Measurements from ENCODE around the gene RHNO1.

GRCh38 chr12:2876431-2877046 lies 484 bp upstream of the RHNO1 start:
- TF ChIP-seq PRPF4 (IDR thresholded peaks at IDR 0.05; ENCODE audit: low read depth, low read length, poor library complexity, severe bottlenecking) (no peak), ZNF878 (CRISPR knock-in tag; IDR thresholded peaks at IDR 0.05) (no peak), ZNF274 (CRISPR knock-in tag; IDR thresholded peaks at IDR 0.05) (0 out of 2 replicates have a peak, but pooled peaks have one; percentile 2), ETV5 (CRISPR knock-in tag; IDR thresholded peaks at IDR 0.05; ENCODE audit: borderline replicate concordance) (no peak), POLR2A (IDR thresholded peaks at IDR 0.05; ENCODE audit: insufficient read depth in 1 of 2, low read depth in 2 of 2, low read length in 2 of 2) (no peak), HNRNPK (IDR thresholded peaks at IDR 0.05; ENCODE audit: low read depth, low read length, poor library complexity, severe bottlenecking) (no peak), EP300 (IDR thresholded peaks at IDR 0.05; ENCODE audit: low read depth in 2 of 2, low read length in 2 of 2) (no peak), EP300 (CRISPR knock-in tag; IDR thresholded peaks at IDR 0.05; ENCODE audit: borderline replicate concordance) (no peak), KDM5B (CRISPR knock-in tag; IDR thresholded peaks at IDR 0.05; ENCODE audit: borderline replicate concordance) (no peak)
- TF ChIP-seq, protein P1, sequence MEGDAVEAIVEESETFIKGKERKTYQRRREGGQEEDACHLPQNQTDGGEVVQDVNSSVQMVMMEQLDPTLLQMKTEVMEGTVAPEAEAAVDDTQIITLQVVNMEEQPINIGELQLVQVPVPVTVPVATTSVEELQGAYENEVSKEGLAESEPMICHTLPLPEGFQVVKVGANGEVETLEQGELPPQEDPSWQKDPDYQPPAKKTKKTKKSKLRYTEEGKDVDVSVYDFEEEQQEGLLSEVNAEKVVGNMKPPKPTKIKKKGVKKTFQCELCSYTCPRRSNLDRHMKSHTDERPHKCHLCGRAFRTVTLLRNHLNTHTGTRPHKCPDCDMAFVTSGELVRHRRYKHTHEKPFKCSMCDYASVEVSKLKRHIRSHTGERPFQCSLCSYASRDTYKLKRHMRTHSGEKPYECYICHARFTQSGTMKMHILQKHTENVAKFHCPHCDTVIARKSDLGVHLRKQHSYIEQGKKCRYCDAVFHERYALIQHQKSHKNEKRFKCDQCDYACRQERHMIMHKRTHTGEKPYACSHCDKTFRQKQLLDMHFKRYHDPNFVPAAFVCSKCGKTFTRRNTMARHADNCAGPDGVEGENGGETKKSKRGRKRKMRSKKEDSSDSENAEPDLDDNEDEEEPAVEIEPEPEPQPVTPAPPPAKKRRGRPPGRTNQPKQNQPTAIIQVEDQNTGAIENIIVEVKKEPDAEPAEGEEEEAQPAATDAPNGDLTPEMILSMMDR (CRISPR knock-in tag; IDR thresholded peaks at IDR 0.05) = no peak; the same call in 1 of the 2 replicates
- TF ChIP-seq, protein P2, sequence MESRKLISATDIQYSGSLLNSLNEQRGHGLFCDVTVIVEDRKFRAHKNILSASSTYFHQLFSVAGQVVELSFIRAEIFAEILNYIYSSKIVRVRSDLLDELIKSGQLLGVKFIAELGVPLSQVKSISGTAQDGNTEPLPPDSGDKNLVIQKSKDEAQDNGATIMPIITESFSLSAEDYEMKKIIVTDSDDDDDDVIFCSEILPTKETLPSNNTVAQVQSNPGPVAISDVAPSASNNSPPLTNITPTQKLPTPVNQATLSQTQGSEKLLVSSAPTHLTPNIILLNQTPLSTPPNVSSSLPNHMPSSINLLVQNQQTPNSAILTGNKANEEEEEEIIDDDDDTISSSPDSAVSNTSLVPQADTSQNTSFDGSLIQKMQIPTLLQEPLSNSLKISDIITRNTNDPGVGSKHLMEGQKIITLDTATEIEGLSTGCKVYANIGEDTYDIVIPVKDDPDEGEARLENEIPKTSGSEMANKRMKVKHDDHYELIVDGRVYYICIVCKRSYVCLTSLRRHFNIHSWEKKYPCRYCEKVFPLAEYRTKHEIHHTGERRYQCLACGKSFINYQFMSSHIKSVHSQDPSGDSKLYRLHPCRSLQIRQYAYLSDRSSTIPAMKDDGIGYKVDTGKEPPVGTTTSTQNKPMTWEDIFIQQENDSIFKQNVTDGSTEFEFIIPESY (CRISPR knock-in tag; IDR thresholded peaks at IDR 0.05) = no peak
- TF ChIP-seq, protein P3, sequence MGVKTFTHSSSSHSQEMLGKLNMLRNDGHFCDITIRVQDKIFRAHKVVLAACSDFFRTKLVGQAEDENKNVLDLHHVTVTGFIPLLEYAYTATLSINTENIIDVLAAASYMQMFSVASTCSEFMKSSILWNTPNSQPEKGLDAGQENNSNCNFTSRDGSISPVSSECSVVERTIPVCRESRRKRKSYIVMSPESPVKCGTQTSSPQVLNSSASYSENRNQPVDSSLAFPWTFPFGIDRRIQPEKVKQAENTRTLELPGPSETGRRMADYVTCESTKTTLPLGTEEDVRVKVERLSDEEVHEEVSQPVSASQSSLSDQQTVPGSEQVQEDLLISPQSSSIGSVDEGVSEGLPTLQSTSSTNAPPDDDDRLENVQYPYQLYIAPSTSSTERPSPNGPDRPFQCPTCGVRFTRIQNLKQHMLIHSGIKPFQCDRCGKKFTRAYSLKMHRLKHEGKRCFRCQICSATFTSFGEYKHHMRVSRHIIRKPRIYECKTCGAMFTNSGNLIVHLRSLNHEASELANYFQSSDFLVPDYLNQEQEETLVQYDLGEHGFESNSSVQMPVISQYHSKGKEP (CRISPR knock-in tag; IDR thresholded peaks at IDR 0.05) = no peak
- TF ChIP-seq, protein P4, sequence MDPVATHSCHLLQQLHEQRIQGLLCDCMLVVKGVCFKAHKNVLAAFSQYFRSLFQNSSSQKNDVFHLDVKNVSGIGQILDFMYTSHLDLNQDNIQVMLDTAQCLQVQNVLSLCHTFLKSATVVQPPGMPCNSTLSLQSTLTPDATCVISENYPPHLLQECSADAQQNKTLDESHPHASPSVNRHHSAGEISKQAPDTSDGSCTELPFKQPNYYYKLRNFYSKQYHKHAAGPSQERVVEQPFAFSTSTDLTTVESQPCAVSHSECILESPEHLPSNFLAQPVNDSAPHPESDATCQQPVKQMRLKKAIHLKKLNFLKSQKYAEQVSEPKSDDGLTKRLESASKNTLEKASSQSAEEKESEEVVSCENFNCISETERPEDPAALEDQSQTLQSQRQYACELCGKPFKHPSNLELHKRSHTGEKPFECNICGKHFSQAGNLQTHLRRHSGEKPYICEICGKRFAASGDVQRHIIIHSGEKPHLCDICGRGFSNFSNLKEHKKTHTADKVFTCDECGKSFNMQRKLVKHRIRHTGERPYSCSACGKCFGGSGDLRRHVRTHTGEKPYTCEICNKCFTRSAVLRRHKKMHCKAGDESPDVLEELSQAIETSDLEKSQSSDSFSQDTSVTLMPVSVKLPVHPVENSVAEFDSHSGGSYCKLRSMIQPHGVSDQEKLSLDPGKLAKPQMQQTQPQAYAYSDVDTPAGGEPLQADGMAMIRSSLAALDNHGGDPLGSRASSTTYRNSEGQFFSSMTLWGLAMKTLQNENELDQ (CRISPR knock-in tag; IDR thresholded peaks at IDR 0.05; ENCODE audit: borderline replicate concordance) = no peak
